HG02678 (cell line): ENCODE data around the gene KCNE3.

Experiments
- ATAC-seq: cut with Tn5 transposase; IDR thresholded peaks from one replicate; pipeline ENCODE4 v1.9.1; 2021; ENCODE audit warnings: mild to moderate bottlenecking, moderate library complexity; ENCODE audit not compliant: unreplicated experiment

KCNE3 gene

DNA sequence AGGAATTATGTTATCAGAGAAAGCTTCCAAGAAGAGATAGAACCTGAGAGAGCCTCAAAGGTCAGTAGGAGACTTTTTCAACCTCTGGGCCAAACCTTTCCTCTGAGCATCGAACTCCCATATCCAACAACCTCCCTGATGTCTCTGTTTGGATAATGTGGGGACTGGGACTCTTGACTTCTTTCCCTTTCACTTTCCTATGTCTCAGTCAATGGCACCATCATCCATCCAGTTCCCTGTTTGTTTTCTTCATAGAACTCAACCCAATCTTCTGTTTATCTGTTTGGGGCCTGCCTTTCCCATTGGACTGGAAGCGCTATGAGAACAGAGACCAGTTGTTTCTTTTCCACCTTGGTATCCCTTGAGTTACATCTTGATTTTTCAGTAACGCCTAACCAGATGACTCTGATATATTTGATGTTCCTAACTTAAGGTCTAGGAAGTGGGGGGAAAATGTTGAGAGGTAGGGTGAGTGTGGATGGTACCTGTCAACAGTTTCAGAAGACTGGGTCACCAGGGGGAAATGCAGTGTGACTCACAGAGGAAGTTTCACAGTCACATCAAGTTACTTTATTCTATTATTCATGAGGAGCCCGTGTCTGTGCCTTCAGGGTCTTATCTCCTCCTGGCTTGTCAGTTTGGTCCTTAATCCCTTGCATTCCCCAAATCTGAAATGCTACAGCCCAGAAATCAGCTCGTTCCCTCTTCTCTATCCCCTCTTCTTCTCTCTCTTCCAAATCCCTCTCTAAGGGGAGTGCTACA lies 4.5 kb upstream of the KCNE3 start:
- no peak for ATAC-seq

DNA sequence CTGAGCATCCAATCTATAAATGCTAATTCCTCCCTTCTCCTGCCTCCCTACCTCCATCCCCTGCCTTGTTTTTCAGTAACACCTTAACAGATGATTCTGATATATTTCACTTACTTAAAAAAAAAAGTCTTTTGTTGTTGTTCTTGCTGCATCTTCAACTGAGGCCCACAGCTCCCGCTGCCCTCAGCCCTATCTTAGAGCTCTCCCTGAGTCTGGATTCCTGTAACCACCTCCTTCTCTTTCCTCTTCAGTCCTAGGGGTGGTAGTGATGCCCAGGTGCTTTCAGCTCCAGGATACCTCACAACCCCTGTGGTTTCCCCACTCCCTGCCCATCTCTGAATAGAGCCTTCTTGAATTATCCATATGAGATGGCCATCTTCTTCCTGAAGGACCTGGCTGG lies 3.7 kb upstream of the KCNE3 start:
- no peak for ATAC-seq

DNA sequence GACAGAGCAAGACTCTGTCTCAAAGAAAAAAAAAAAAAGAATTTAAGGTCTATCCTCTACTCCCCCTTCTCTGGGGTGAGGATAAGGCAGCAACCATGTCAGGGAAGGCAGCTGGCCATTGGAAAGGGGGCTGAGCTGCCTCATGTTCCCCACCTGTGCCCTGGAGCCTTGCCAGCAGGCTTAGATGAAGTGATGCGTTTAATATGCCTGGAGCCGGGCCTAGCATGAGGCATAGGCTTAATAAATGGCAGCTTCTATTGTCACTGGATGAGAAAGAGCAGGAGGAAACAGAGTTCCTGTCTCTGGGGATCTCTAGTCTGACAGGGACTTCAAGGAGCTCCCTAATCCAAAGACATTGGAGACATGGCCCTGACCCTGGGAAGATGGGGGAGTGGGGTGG lies 3.2 kb upstream of the KCNE3 start:
- ATAC-seq, result no peak

DNA sequence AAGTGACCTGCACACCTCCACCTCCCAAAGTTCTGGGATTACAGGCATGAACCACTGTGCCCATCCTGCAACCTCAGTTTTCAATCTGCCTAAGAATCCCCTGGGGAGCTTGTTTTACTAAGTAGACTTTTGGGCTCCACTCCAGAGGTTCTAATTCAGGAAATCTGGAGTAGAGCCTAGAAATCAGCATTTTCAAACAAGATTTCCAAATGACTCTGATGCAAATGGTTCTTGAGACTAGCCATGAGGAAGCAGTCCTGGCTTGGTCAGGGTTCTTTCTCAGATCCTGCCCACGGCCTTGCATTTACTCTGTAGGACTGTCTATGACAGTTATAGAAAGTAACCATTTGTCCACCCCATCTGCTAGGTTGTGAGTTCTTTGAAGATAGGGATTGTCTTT lies 1.6 kb upstream of the KCNE3 start:
- no peak for ATAC-seq

DNA sequence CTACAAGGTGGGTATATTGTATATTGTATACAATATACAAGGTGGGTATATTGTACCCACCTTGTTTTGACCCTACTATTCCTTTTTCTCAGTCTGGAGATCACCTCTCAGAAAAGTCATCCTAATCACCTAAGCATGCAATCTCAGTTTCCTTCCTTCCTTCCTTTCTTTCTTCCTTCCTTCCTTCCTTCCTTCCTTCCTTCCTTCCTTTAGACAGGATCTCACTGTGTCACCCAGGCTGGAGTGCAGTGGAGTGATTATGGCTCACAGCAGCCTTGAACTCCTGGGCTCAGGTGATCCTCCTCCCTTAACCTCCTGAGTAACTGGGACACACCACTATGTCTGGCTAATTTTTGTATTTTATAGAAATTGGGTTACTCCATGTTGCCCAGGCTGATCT lies 1.2 kb upstream of the KCNE3 start:
- no peak for ATAC-seq

DNA sequence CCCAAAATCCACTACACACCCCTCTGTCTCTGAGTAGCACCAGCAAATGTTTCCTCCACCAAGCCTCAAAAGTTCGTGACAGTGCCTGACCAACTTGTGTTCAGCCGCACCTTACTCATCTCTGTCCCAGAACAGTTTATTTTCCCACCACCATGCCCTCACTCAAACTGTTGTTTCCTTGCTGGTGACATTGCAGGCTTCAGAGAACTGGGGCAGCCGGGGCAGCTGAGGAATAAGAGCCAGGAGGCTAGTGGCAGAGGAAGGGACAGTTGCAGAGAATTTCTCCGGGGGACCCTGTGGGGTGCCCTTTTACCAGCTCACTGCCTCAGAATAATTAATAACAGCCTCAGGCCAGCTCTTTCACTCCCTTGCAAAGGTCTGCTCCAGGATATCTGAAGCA lies 709 bp upstream of the KCNE3 start:
- no peak for ATAC-seq

DNA sequence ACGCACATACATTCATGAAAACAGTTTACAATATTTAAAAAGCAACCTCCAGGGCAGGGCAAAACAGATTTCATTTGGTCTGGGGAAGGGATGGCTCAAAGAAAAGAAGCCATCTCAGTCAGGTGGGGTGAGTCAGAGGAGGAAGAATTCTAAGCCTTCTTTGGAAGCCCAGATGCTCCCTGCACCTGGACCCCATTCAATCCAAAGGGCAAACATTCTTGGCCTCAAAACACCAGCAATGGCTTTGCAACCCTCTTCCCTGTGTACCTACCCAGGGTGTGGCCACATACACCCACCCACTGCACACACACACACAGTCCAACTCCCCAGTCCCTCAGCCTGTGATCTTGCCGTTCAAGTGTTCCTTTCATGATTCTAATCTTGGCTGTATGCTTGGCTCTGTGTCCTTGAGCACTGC lies 2.0 kb downstream of the KCNE3 start:
- ATAC-seq, result no peak

DNA sequence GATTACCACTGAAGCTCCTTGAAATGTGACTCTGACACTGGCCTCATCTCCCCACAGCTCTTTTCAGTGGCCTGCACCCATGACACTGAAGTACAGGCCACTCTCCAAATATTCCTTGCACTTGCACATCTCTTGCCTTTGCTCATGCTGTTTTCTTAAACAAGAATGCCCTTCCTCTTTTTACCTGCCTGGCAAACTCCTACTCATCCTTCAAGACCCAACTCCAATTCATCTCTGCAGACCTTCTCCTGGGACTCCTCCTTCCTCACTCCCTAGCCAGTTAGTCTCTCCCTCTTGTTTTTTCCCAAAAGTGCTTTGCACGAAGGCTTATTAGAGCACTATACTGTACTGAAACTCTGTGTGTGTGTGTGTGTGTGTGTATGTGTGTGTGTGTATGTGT lies 2.6 kb downstream of the KCNE3 start:
- no peak for ATAC-seq

DNA sequence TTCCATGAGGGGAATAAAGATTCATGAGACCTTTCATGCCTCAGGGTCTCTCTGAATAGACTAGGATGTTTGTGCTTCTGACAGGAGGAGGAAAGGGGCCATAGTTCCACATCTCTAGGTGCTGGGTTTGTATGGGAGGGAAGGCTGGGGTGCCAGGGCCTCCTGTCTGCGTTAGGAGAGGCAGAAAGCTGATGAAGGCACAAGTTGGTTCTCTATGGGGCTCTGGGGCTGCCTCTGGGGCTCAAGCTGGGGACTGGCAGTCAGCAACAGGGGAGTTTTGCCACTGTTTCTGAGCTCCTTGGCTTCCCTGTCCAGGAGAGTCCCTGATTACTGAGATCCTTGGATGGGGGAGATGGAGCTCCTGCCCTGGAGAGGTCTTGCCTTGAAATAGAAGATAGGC lies 4.1 kb downstream of the KCNE3 start:
- no peak for ATAC-seq

GRCh38 chr11:74462631-74463030 lies 4.7 kb downstream of the KCNE3 start:
- no peak for ATAC-seq

DNA sequence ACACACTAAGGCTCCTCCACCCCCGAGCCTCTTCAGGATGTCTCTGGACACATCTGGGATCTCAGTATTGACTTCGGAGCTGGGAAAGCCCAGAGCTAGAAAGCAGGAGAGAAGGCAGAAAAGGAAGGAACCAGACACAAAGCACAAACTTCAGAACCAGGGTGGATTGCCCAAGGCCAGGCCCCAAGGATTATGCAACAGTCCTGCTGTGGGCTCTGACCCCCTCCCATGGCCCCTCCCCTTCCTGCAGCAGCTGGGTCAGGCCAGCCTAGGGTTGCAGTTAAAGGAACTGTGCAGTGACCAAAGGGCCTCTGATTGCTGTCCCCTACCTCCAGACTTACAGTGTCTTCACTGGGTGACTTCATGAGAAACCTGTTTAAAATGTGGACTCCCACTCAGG lies 5.3 kb downstream of the KCNE3 start:
- no peak for ATAC-seq

DNA sequence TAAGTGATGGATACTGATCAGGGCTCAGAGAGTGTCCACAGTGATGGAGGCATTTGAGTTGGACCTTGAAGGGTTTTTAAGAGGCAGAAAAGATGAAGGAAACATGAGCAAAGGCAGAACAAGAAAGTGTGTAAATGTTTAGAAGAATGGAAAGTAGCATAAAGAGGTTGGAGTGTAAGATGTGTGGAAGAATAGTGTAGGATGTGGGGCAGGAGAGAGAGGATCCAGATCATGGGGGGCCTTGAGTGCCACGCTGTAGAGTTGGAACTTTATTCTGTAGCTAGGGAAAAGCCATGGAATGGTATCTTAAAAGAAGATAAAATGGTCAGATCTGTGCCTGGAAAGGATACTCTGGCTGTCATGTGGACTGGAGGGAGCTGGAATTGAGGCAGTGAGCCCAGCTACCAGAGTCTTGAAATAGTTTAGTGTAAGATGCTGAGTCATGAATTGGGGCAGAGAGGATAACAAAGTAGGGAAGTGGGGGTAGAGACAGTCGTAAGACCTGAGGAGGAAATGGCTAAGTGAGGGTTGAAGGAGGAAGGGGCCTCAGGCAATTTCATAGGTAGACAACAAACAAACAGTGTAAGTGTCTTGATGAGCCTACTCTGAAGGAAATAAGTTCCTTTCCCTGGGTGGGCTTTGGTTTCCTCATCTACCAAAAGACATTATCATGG lies 6.7 kb downstream of the KCNE3 start:
- ATAC-seq, result no peak

GRCh38 chr11:74460065-74460464 lies 7.3 kb downstream of the KCNE3 start:
- ATAC-seq, result no peak

GRCh38 chr11:74459584-74459983 lies 7.8 kb downstream of the KCNE3 start:
- ATAC-seq, result no peak

GRCh38 chr11:74457356-74457755 lies 10.0 kb downstream of the KCNE3 start:
- ATAC-seq, result no peak

- ATAC-seq, result no peak
Measured at GRCh38 chr11:74453373-74453975, 13.9 kb downstream of the KCNE3 start.

GRCh38 chr11:74452366-74452765 lies 15.0 kb downstream of the KCNE3 start:
- no peak for ATAC-seq

- ATAC-seq, result no peak
Measured at GRCh38 chr11:74450318-74450717, 17.0 kb downstream of the KCNE3 start.

DNA sequence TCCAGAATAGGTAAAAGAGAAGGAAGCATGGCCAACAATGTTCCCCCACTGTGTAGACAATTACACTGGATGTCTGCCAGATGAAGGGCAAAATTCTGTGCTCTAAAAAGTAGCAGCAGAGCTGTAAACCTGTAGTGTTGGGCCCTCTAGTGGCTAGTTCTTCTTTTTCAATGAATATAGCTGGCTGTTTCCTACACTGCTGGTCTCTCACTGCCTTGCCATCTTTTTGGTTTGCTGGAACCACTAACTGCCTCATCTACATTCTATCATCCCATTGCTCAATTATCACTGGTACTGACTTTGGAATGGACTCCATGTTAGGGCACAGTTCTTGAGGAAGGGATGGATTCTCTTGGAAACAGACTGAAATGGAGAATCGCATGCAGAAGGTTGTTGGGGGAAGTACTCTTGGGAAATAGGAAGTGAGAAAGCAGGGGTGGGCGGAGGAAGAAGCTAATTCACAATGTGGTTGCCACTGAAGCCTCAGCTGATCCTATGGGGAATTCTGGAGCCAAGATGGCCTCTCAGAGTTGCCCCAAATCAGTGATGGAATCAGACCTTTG lies 17.9 kb downstream of the KCNE3 start:
- ATAC-seq, result peak; percentile 69

DNA sequence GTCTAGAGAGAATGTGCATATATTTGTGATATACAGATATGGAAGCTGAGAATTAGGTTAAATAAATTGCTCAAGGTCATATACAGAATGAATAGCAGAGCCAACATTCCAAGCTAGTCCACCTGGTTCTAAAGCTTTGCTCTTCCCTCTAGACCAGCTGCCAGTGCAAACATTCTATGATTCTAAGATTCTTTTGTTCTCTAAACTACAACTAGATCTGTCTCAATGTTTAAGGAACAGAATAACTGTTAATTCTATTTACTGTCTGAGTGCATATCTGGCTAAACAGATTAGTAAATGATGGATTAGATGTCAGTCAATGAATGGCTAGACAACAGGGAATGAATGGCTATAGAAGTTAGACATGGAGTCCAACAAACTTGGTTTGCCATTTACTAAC lies 19.6 kb downstream of the KCNE3 start:
- ATAC-seq, result no peak

DNA sequence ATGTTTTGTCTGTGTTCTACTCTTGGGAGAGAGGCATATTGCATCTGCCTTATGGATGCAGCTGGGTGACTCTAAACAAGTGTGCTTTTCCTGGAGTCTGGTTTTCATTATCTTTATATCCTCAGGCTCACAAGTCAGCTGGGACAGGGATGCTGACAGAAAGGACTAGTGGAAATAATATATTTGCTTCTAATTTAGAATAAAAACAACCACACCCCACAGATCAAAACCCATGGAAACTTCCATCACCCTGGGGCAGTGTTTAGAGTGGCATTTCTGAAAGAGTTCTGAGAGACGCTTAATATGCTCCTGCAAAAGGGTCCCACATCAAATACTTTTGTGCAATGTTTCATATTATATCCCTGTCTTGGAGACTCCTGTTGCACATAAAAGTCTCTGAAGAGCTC lies 20.8 kb downstream of the KCNE3 start:
- ATAC-seq, result no peak
